Neural cell (in vitro differentiated cells): Measurements from ENCODE around the gene C11orf24. TPM values are rescaled to one million over a fixed set of nuclear protein-coding genes. Genes with fewer than 3 reads are reported as not detected.

Experiments
- H2AFZ ChIP-seq: fragments of 200-600, 300-800 bp; sonication (generic), shearing (Covaris generic); 2 replicates; pipeline ENCODE4 v1.6.0; 2014; ENCODE audit warnings: low read depth, mild to moderate bottlenecking, antibody characterized with exemption, low read length, moderate library complexity
- H3F3A ChIP-seq: fragments of 200-600 bp; shearing (Covaris generic); 2 replicates; pipeline ENCODE4 v1.6.1; 2016; ENCODE audit warnings: mild to moderate bottlenecking, moderate library complexity, mixed read lengths, antibody characterized with exemption, low read length; ENCODE audit not compliant: insufficient read depth, poor library complexity, severe bottlenecking
- H3K27ac ChIP-seq: fragments of 200-600, 300-800 bp; sonication (generic), shearing (Covaris generic); 2 replicates; pipeline ENCODE4 v1.5.1; 2014; ENCODE audit warnings: mild to moderate bottlenecking, low read length, moderate library complexity
- H3K27me3 ChIP-seq: fragments of 300-800, 200-600 bp; sonication (generic), shearing (Covaris generic); 2 replicates; pipeline ENCODE4 v1.6.0; 2014; ENCODE audit warnings: mild to moderate bottlenecking, low read depth, low read length, moderate library complexity; ENCODE audit not compliant: insufficient read depth
- H3K36me3 ChIP-seq: fragments of 300-800, 200-600 bp; sonication (generic), shearing (Covaris generic); 2 replicates; pipeline ENCODE4 v1.5.1; 2014; ENCODE audit warnings: mild to moderate bottlenecking, antibody characterized with exemption, low read length, moderate library complexity; ENCODE audit not compliant: insufficient read depth
- H3K4me2 ChIP-seq: fragments of 300-800, 200-600 bp; sonication (generic), shearing (Covaris generic); 2 replicates; pipeline ENCODE4 v1.6.0; 2014; ENCODE audit warnings: mild to moderate bottlenecking, low read length
- H3K4me3 ChIP-seq: fragments of 300-800, 200-600 bp; sonication (generic), shearing (Covaris generic); 2 replicates; pipeline ENCODE4 v1.5.1; 2014; ENCODE audit warnings: mild to moderate bottlenecking, low read length, moderate library complexity
- H3K79me2 ChIP-seq: fragments of 200-600 bp; shearing (Covaris generic); replicated peaks from 2 replicates; pipeline ENCODE4 v1.6.0; 2014; ENCODE audit warnings: mild to moderate bottlenecking, low read length, moderate library complexity; ENCODE audit not compliant: insufficient read depth
- H3K9ac ChIP-seq: fragments of 300-800, 200-600 bp; sonication (generic), shearing (Covaris generic); 2 replicates; pipeline ENCODE4 v1.6.1; 2016; ENCODE audit warnings: mild to moderate bottlenecking, low read length, mixed read lengths
- H3K9me2 ChIP-seq: fragments of 200-600 bp; shearing (Covaris generic); 2 replicates; pipeline ENCODE4 v1.6.1; 2016; ENCODE audit warnings: mild to moderate bottlenecking, low read length, mixed read lengths; ENCODE audit not compliant: insufficient read depth
- H3K9me3 ChIP-seq: fragments of 200-600, 300-800 bp; sonication (generic), shearing (Covaris generic); 2 replicates; pipeline ENCODE4 v1.6.1; 2016; ENCODE audit warnings: mild to moderate bottlenecking, mixed run types, low read length, moderate library complexity, mixed read lengths
- H4K20me1 ChIP-seq: fragments of 200-600 bp; shearing (Covaris generic); 2 replicates; pipeline ENCODE4 v1.6.1; 2016; ENCODE audit warnings: mild to moderate bottlenecking, mixed run types; ENCODE audit not compliant: insufficient read depth
- CTCF ChIP-seq: fragments of 450-650 bp; IDR thresholded peaks from 2 replicates; pipeline ENCODE4 v1.5.1; 2014; ENCODE audit warnings: antibody characterized with exemption, mild to moderate bottlenecking, moderate library complexity; ENCODE audit not compliant: poor library complexity, severe bottlenecking
- EP300 ChIP-seq: fragments of 450-650 bp; conservative IDR thresholded peaks from 2 replicates; pipeline ENCODE4 v1.6.1; 2014; ENCODE audit warnings: antibody characterized with exemption, mild to moderate bottlenecking, moderate library complexity; ENCODE audit not compliant: poor library complexity, severe bottlenecking
- EZH2 ChIP-seq: fragments of 200-600, 300-800 bp; shearing (Covaris generic), sonication (generic); IDR thresholded peaks from 2 replicates; pipeline ENCODE4 v1.6.1; 2014; ENCODE audit warnings: antibody characterized with exemption, low read length, borderline replicate concordance, mild to moderate bottlenecking; ENCODE audit not compliant: insufficient read depth, poor library complexity, severe bottlenecking
- MXI1 ChIP-seq: fragments of 450-650 bp; conservative IDR thresholded peaks from 2 replicates; pipeline ENCODE4 v1.6.1; 2014; ENCODE audit warnings: antibody characterized with exemption, mild to moderate bottlenecking; ENCODE audit not compliant: poor library complexity, severe bottlenecking
- POLR2AphosphoS5 ChIP-seq: IDR thresholded peaks from 2 replicates; pipeline ENCODE4 v1.6.1; 2012
- RAD21 ChIP-seq: fragments of 450-650 bp; conservative IDR thresholded peaks from 2 replicates; pipeline ENCODE4 v1.6.1; 2014; ENCODE audit warnings: antibody characterized with exemption, mild to moderate bottlenecking, moderate library complexity
- REST ChIP-seq: IDR thresholded peaks from 2 replicates; pipeline ENCODE4 v1.6.1; 2012; ENCODE audit warnings: borderline replicate concordance
- SMC3 ChIP-seq: fragments of 450-650 bp; conservative IDR thresholded peaks from 2 replicates; pipeline ENCODE4 v1.6.1; 2014; ENCODE audit warnings: antibody characterized with exemption, mild to moderate bottlenecking, moderate library complexity; ENCODE audit not compliant: poor library complexity
- TAF1 ChIP-seq: IDR thresholded peaks from 2 replicates; pipeline ENCODE4 v1.6.1; 2012; ENCODE audit warnings: low read depth
- polyA plus RNA-seq: library from polyadenylated mRNA; depleted of rRNA; stranded (reverse); fragments of >200 nt; gene quantifications from 2 replicates; pipeline ENCODE4 v1.2.3, GENCODE V29; 2014

C11orf24 gene
- polyA plus RNA-seq, 1 donor from 2014 or later: 9.6 TPM

GRCh38 chr11:68215087-68215445 lies 56.7 kb downstream of the C11orf24 start:
- Histone ChIP-seq H3K9me2 (no peaks in the 10 kb centered on the region), H3K4me2 (no peak overlapping the region), H3K4me3 (no peak overlapping the region), H2AFZ (no peak overlapping the region), H3K9me3 (no peaks in the 10 kb centered on the region), H4K20me1 (peaks cover 14% of the 10 kb centered on the region), H3F3A (peaks cover 12% of the 10 kb centered on the region), H3K9ac (no peak overlapping the region), H3K27ac (no peak overlapping the region), H3K27me3 (no peaks in the 10 kb centered on the region), H3K36me3 (no peaks in the 10 kb centered on the region), H3K79me2 (peaks cover 26% of the 10 kb centered on the region)
- TF ChIP-seq MXI1 (no peak), EZH2 (no peak), EP300 (no peak), TAF1 (no peak), SMC3 (no peak), REST (no peak), POLR2AphosphoS5 (no peak), CTCF (no peak), RAD21 (no peak)

- TF ChIP-seq POLR2AphosphoS5: no peak
- TF ChIP-seq REST: peak; percentile 2
- no peak for TF ChIP-seq RAD21
- TF ChIP-seq MXI1: peak; percentile 11
- H3K79me2 ChIP-seq: peaks cover 32% of the 10 kb centered on the region
- H3K9me2 ChIP-seq: no peaks in the 10 kb centered on the region
- H3K27ac ChIP-seq: peak overlapping the region; percentile 98
- peak overlapping the region; percentile 89 for H3K4me3 ChIP-seq
- H3K9ac ChIP-seq: peak overlapping the region; percentile 99
- peak overlapping the region; percentile 95 for H2AFZ ChIP-seq
- no peaks in the 10 kb centered on the region for H3K9me3 ChIP-seq
- H3F3A ChIP-seq: peaks cover 12% of the 10 kb centered on the region
- H3K27me3 ChIP-seq: no peaks in the 10 kb centered on the region
- no peaks in the 10 kb centered on the region for H3K36me3 ChIP-seq
- peaks cover 17% of the 10 kb centered on the region for H4K20me1 ChIP-seq
- peak overlapping the region; percentile 57 for H3K4me2 ChIP-seq
Measured at GRCh38 chr11:68214173-68215086, 57.3 kb downstream of the C11orf24 start.
